Panc1 (cell line): ENCODE results near the gene TMEM132C. TPM values are rescaled to one million over a fixed set of nuclear protein-coding genes. Genes with fewer than 3 reads are reported as not detected.

Experiments used
- microRNA-seq: library from miRNA; unstranded; fragments of <30 nt; microRNA quantifications from one replicate; pipeline ENCODE4 v1.1.0, GENCODE V29; 2020; ENCODE audit not compliant: unreplicated experiment
- total RNA-seq: library from RNA; stranded (reverse); gene quantifications from one replicate; pipeline ENCODE4 v1.2.1, GENCODE V29; 2021; ENCODE audit not compliant: unreplicated experiment

TMEM132C gene
- total RNA-seq, 1 experiment from 2014 or later = not detected

Small RNA genes lying within 50 kb of the gene (microRNA-seq; reads per million reads assigned to microRNA genes)
- gene MIR3612 (not detected), gene MIR4419B (not detected)
